ENCODE data around the gene RERE. TPM values are rescaled to one million over a fixed set of nuclear protein-coding genes. Genes with fewer than 3 reads are reported as not detected.

Gene RERE
- total RNA-seq, 1 experiment from 2014 or later: 217 TPM

- in situ Hi-C loops (cut with HindIII; ENCODE audit: low pct_unique_long_range_greater_than_20kb, low sequenced_read_pairs) (no loop called here), intact Hi-C loops (cut with micrococcal nuclease; ENCODE audit: unreplicated experiment) (no loop called here)
- no peak for DNase-seq (ENCODE audit: low read depth, low spot score)
- H3K27ac ChIP-seq (ENCODE audit: low read length): no peak overlapping the region
- H3K4me3 ChIP-seq (ENCODE audit: low read depth in 2 of 2, low read length in 2 of 2): no peak overlapping the region
- ATAC-seq: no peak
- CTCF ChIA-PET: no interaction called here
- POLR2A ChIA-PET: no interaction called here
- no peak for TF ChIP-seq CTCF (IDR thresholded peaks at IDR 0.05)
- no peak for TF ChIP-seq POLR2AphosphoS5 (IDR thresholded peaks at IDR 0.05; ENCODE audit: low read depth, low read length)
- no peak for TF ChIP-seq TCF7L2 (IDR thresholded peaks at IDR 0.05; ENCODE audit: low read depth, low read length)
- no peak for TF ChIP-seq REST (IDR thresholded peaks at IDR 0.05; ENCODE audit: insufficient read depth in 1 of 2, low read depth in 2 of 2, low read length in 1 of 2)
- TF ChIP-seq SIN3A (IDR thresholded peaks at IDR 0.05; ENCODE audit: borderline replicate concordance, insufficient read depth, low read depth, low read length): no peak
- BruUV-seq (replicated peaks): no TSS peak
- no peaks in the 10 kb centered on the region for H3K27me3 ChIP-seq (ENCODE audit: control insufficient read depth, insufficient read depth, low read length)
- peaks cover 21% of the 10 kb centered on the region for H3K36me3 ChIP-seq (ENCODE audit: control insufficient read depth, insufficient read depth, low read length)
- H3K9me3 ChIP-seq (ENCODE audit: control insufficient read depth, insufficient read depth, low read depth, low read length): no peaks in the 10 kb centered on the region
- H3K4me1 ChIP-seq (ENCODE audit: control insufficient read depth, insufficient read depth, low read length): no peaks in the 10 kb centered on the region; the same call in 1 of the 2 replicates
Observed at GRCh38 chr1:8356256-8357209, 460.9 kb downstream of the RERE start.

DNA sequence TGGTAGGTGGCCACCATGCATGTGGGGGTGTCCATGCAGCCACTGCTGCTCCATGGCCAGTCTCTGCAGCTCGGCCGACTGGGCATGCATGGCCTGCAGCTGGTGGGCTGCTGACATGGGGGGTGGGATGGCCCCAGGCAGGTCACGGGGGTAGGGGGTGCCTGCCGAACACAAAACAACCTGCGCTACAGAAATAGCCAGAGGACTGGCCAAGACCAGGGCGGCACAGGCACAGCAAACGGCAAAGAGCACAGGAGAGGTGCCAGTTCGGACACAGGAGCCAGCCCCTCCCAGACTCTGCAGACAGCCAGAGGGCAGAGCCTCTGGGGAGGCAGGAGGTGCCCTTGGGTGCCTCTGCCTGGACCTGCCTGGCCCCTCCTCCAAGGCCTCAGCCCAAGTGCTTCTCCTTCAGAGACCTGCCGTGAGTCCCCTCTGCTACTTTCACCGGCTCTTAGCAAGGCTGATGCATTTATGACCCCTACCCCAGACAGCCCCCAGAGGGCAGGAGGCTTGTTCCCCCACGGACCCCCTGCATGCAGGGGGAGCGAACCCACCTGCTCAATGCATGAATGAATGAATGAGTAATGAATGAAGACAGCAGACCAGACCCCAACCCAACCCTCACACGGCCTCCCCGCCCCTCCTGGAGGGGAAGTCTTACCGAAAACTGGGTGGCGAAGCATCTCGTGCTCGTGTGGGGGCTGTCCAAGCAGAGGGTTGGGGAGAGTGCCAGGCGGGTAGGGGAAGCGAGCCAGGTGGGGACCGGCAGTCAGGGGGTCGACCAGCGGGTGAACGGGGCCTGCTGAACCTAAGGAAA is 461.8 kb downstream of the RERE start:
- no TSS peak for BruUV-seq (replicated peaks)
- intact Hi-C loops (cut with micrococcal nuclease; ENCODE audit: unreplicated experiment) (no loop called here), in situ Hi-C loops (cut with HindIII; ENCODE audit: low pct_unique_long_range_greater_than_20kb, low sequenced_read_pairs) (no loop called here)
- CTCF ChIA-PET: no interaction called here
- POLR2A ChIA-PET: no interaction called here
- Histone ChIP-seq H3K9me3 (ENCODE audit: control insufficient read depth, insufficient read depth, low read depth, low read length) (no peaks in the 10 kb centered on the region), H3K27ac (ENCODE audit: low read length) (no peak overlapping the region), H3K36me3 (ENCODE audit: control insufficient read depth, insufficient read depth, low read length) (peaks cover 21% of the 10 kb centered on the region), H3K4me1 (ENCODE audit: control insufficient read depth, insufficient read depth, low read length) (peaks cover 3% of the 10 kb centered on the region; the same call in 1 of the 2 replicates), H3K4me3 (ENCODE audit: low read depth in 2 of 2, low read length in 2 of 2) (no peak overlapping the region), H3K27me3 (ENCODE audit: control insufficient read depth, insufficient read depth, low read length) (no peaks in the 10 kb centered on the region)
- no peak for DNase-seq (ENCODE audit: low read depth, low spot score)
- TF ChIP-seq CTCF (IDR thresholded peaks at IDR 0.05) (no peak), REST (IDR thresholded peaks at IDR 0.05; ENCODE audit: insufficient read depth in 1 of 2, low read depth in 2 of 2, low read length in 1 of 2) (no peak), TCF7L2 (IDR thresholded peaks at IDR 0.05; ENCODE audit: low read depth, low read length) (no peak), SIN3A (IDR thresholded peaks at IDR 0.05; ENCODE audit: borderline replicate concordance, insufficient read depth, low read depth, low read length) (no peak), POLR2AphosphoS5 (IDR thresholded peaks at IDR 0.05; ENCODE audit: low read depth, low read length) (no peak)
- no peak for ATAC-seq

All from Panc1 (cell line).